Measurements from ENCODE around the gene LMX1B. TPM values are rescaled to one million over a fixed set of nuclear protein-coding genes. Genes with fewer than 3 reads are reported as not detected.

The LMX1B gene
- total RNA-seq, 1 experiment from 2014 or later, result 11.3 TPM

DNA sequence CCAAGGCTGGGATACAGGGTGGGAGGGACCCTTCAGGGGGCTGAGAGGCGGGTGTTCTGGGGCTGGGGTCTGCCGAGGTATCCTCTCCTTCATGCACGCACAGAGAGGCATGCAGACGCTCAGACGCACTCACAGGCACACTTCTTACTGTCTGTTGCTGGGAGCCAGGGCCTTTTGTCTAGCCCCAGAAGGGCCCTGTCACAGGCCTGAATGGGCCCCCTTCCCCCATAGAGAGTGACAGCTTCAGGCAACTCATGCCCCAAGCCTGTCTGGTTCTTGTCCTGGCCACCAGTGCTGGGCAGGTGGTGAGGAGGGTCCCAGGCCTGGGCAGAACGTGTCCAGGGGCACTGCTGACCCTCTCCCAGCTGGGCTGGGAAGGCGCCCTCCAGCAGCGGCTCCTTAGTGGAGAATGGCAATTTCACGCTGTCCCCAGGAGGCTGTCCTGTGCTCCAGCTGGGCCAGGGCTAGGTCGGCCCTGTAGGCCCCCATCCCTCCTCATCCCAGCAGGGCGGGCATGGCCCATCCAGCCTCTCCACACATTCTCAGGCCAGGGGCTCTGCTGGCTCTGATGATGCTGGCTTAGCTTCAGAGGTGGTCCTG lies 45.3 kb downstream of the LMX1B start:
- TF ChIP-seq POLR2AphosphoS5 (IDR thresholded peaks at IDR 0.05; ENCODE audit: low read depth, low read length) (no peak), ZFX (IDR thresholded peaks at IDR 0.05) (no peak), MAX (IDR thresholded peaks at IDR 0.05) (no peak), EGR1 (IDR thresholded peaks at IDR 0.05; ENCODE audit: low read depth) (no peak)
- ChIA-PET RAD21 (ENCODE audit: low non-redundant PET in 1 of 2, low total read pairs in 2 of 2, uncharacterized antibody in 2 of 2, unreplicated experiment in 2 of 2) (no interaction called here), POLR2A (no interaction called here), CTCF (no interaction called here)
- no peaks in the 10 kb centered on the region for H3K79me2 ChIP-seq (ENCODE audit: insufficient read depth, low read length)
- no peaks in the 10 kb centered on the region for H3K9me2 ChIP-seq (ENCODE audit: insufficient read depth)
- no peak overlapping the region for H3K9ac ChIP-seq (ENCODE audit: low read length)
- no peak overlapping the region for H3K4me2 ChIP-seq (ENCODE audit: low read length)
- H2AFZ ChIP-seq (ENCODE audit: low read depth, low read length, poor library complexity, severe bottlenecking), result no peak overlapping the region
- no peaks in the 10 kb centered on the region for H3K36me3 ChIP-seq (ENCODE audit: control insufficient read depth in 1 of 2, insufficient read depth in 2 of 2, low read length in 2 of 2)
- H3K4me3 ChIP-seq (replicated peaks in 1 of 2; ENCODE audit: low read depth in 1 of 2, low read length in 2 of 2), result no peak overlapping the region
- no peak for DNase-seq (ENCODE audit: low read depth, low spot score)
- H3K27ac ChIP-seq (ENCODE audit: low read depth, low read length), result no peak overlapping the region
- ATAC-seq, result no peak
- H3K9me3 ChIP-seq (ENCODE audit: control insufficient read depth in 1 of 2, insufficient read depth in 1 of 2, low read depth in 1 of 2, low read length in 2 of 2), result no peaks in the 10 kb centered on the region
- no peaks in the 10 kb centered on the region for H4K20me1 ChIP-seq (ENCODE audit: insufficient read depth)
- no peaks in the 10 kb centered on the region for H3K27me3 ChIP-seq (ENCODE audit: insufficient read depth, low read length)
- H3K4me1 ChIP-seq (ENCODE audit: control insufficient read depth in 1 of 2, insufficient read depth in 2 of 2, low read length in 2 of 2), result peaks cover 30 to 36% of the 10 kb centered on the region in 2 experiments
- no TSS peak for BruUV-seq (replicated peaks)
- intact Hi-C loops (cut with micrococcal nuclease), result no loop called here

GRCh38 chr9:126661122-126661520 lies 47.4 kb downstream of the LMX1B start:
- Histone ChIP-seq H3K27ac (ENCODE audit: low read depth, low read length) (peak overlapping the region; percentile 33; the same call in 1 of the 2 replicates), H3K4me3 (replicated peaks in 1 of 2; ENCODE audit: low read depth in 1 of 2, low read length in 2 of 2) (no peak overlapping the region), H3K9me3 (ENCODE audit: control insufficient read depth in 1 of 2, insufficient read depth in 1 of 2, low read depth in 1 of 2, low read length in 2 of 2) (no peaks in the 10 kb centered on the region), H3K4me1 (ENCODE audit: control insufficient read depth in 1 of 2, insufficient read depth in 2 of 2, low read length in 2 of 2) (peaks cover 30 to 45% of the 10 kb centered on the region in 2 experiments), H3K36me3 (ENCODE audit: control insufficient read depth in 1 of 2, insufficient read depth in 2 of 2, low read length in 2 of 2) (no peaks in the 10 kb centered on the region), H3K4me2 (ENCODE audit: low read length) (peak overlapping the region; percentile 62), H3K27me3 (ENCODE audit: insufficient read depth, low read length) (no peaks in the 10 kb centered on the region), H3K9ac (ENCODE audit: low read length) (no peak overlapping the region), H3K79me2 (ENCODE audit: insufficient read depth, low read length) (no peaks in the 10 kb centered on the region), H3K9me2 (ENCODE audit: insufficient read depth) (no peaks in the 10 kb centered on the region), H4K20me1 (ENCODE audit: insufficient read depth) (no peaks in the 10 kb centered on the region), H2AFZ (ENCODE audit: low read depth, low read length, poor library complexity, severe bottlenecking) (no peak overlapping the region)
- intact Hi-C loops (cut with micrococcal nuclease), result no loop called here
- BruUV-seq (replicated peaks), result no TSS peak
- no peak for ATAC-seq
- RAD21 ChIA-PET (ENCODE audit: low non-redundant PET in 1 of 2, low total read pairs in 2 of 2, uncharacterized antibody in 2 of 2, unreplicated experiment in 2 of 2), result interaction anchor here in 1 of 2 experiments (1.3 kb wide), 1 partner anchor 29 kb away, joined by 4 read pairs; no protein-coding TSS in a partner anchor
- no peak for DNase-seq (ENCODE audit: low read depth, low spot score)
- POLR2A ChIA-PET, result no interaction called here
- CTCF ChIA-PET, result interaction anchor here (1.0 to 3.8 kb wide), 3 partner anchors 17 to 45 kb away, joined by 3 to 14 read pairs (median 3); no protein-coding TSS in a partner anchor
- TF ChIP-seq, protein P1, sequence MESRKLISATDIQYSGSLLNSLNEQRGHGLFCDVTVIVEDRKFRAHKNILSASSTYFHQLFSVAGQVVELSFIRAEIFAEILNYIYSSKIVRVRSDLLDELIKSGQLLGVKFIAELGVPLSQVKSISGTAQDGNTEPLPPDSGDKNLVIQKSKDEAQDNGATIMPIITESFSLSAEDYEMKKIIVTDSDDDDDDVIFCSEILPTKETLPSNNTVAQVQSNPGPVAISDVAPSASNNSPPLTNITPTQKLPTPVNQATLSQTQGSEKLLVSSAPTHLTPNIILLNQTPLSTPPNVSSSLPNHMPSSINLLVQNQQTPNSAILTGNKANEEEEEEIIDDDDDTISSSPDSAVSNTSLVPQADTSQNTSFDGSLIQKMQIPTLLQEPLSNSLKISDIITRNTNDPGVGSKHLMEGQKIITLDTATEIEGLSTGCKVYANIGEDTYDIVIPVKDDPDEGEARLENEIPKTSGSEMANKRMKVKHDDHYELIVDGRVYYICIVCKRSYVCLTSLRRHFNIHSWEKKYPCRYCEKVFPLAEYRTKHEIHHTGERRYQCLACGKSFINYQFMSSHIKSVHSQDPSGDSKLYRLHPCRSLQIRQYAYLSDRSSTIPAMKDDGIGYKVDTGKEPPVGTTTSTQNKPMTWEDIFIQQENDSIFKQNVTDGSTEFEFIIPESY (IDR thresholded peaks at IDR 0.05; ENCODE audit: extremely low read depth, insufficient replicate concordance, low read length), result no peak
- TF ChIP-seq RAD21 (IDR thresholded peaks at IDR 0.05; ENCODE audit: low read depth) (no peak), CTCF (IDR thresholded peaks at IDR 0.05 in 2 of 3, conservative IDR thresholded peaks at IDR 0.05 in 1 of 3; ENCODE audit: borderline replicate concordance in 1 of 3, insufficient read depth in 1 of 3, low read depth in 2 of 3, low read length in 2 of 3) (no peak), REST (IDR thresholded peaks at IDR 0.05; ENCODE audit: low read depth) (no peak), EZH2 (IDR thresholded peaks at IDR 0.05) (no peak), POLR2A (IDR thresholded peaks at IDR 0.05; ENCODE audit: borderline replicate concordance, extremely low read depth, insufficient read depth, insufficient read length) (no peak), ATF3 (IDR thresholded peaks at IDR 0.05) (no peak), EGR1 (IDR thresholded peaks at IDR 0.05; ENCODE audit: low read depth) (no peak), CEBPB (IDR thresholded peaks at IDR 0.05; ENCODE audit: low read depth) (no peak)

All from HCT116 (cell line).